CD4-positive, alpha-beta T cell treated with Interleukin-17A for 4 hours (primary cell): ENCODE measurements around the gene CHSY1.
A peak's percentile ranks its signal among the peaks of the same experiment; 100 is the strongest.
"Not testable (repeated sequence)": the region's sequence is repeated elsewhere in the genome, so short reads cannot be mapped to it uniquely, and the experiment has no call there.

ENCODE experiments used
- DNase-seq: peaks from one replicate; pipeline ENCODE4 v3.0.0-alpha.2; 2020; ENCODE audit warnings: mixed read lengths

Gene CHSY1

GRCh38 chr15:101133181-101133460 is 118.7 kb downstream of the CHSY1 start:
- no peak for DNase-seq

DNA sequence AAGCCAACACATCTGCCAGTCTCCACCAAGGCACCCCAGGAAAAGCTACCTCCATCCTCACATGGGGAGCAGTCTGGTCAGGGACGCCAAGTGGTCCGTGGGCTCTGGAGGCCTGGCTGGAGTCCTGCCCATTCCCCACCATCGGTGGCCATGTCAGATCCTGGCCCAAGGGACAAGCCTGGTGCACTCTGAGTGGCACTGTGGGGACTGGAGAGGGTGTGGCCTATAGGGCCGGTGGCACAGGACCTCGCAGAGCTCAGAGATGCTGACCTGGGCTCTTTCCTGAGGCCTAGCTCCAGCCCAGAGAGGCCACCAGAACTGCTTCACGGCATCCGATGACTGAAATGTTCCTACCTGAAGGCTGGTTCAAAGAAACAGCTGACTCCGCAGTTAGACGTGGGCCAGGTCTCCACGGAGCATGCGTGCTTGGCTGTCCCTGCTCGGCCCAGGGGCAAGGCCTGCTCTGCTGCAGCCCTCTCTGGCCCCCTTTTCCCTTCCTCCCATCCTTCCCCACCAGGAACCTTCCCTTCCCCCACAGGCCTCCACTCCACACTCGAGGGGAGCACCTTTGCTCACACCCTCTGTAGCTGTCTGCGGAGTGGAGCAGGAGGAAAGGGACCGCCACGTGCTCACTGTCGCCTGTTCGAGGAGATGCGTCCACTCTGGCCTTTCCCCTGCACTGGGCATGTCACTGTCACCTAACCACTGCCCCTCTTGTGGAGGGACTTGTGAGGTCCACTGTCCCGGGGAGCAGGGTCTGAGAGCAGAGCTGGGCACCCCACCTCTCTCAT is 119.3 kb downstream of the CHSY1 start:
- no peak for DNase-seq

DNA sequence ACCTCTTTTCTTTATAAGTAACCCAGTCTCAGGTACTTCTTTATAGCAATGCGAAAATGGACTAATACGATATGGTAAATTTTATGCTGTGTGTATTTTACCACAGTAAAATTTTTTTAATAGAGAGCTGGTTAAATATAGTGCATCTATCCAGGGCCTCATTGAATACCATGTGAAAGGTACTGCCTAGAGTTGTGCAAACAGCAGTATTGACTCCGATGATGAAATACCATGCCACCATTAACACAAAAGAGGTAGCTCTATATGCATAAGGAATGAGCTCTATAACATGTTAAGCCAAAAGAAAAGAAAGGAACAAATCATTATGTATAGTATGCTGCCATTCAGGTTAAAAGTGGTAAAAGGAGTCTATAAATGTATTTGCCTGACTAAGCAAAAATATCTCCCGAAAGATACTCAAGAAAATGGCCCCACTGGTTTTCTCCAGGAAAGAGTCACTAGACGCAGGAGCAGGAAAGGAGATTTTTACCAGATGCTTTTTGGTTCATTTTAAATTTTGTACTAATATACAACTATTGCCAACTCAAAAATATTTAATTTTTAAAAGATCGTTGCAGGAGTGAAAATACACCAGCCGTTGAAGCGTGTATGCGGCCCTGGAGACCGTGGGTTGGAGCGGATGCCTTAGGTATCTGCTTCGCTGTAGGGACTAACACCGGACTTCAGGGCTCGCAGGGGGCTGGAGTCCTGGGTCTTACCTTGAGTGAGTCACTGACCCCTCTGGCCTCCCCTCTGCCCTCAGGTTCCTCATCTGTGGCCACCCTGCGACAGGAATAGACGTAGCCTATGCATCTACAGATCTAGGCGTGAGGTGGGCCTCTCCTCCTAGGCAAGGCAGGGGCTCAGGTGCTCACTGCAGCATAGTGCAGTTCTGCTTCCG is 120.1 kb downstream of the CHSY1 start:
- no peak for DNase-seq

DNA sequence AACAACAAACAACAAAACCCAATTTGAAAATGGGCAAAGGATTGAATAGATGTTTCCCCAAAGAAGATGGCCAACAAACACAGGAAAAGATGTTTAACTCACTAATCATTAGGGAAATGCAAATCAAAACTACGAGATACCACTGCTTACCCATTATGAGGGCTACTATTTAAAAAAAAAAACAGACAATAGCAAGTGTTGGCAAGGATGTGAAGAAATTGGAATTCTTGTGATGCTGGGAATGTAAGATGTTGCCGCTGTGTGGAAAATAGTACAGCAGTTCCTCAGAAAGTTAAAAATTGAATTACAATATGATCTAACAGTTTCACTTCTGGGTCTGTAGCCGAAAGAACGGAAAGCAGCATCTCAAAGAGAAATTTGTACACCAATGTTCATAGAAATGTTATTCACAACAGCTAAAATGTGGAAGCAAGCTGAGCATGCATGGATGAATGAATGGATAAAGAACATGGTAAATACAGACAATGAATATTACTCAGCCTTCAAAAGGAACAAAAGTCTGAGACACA is 121.9 kb downstream of the CHSY1 start:
- no peak for DNase-seq

DNA sequence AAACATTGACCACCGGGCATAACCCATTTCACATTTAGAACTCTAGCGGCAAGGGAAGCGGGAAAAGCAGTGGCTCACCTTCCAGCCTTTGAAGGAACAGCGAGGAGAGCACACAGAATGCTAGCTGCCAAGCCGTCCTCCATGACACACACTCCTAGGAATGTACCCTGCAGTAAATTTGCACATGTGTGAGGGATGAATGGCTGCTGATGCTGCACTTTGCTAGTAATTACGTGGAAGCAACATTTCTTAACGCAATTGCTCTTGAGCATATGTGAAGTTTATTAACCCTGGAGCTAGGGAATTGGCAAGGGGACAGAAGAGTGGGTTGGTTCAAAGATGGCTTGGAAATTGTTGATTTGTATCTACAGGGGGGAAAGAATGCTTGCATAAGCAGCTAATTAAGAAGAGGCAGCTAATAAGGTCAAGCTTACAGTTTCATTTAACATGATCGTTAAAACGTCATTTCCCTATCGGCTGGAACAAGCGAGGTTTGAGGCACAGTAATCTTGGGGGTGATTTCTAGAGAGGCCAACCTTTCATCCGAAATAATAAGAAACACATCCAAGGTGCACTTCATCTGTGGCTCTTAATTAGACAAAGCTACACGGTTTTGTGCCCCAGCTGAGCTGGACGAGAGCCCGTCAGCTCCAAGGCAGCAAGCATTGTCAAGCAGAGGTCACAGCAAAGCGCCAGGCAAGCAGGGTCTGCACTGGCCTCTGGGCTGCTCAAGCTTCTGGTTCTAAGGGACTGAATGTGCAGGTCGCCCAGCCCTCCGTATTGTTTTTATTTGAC is 123.4 kb downstream of the CHSY1 start:
- no peak for DNase-seq

GRCh38 chr15:101127506-101128076 is 124.3 kb downstream of the CHSY1 start:
- peak; percentile 25 for DNase-seq

DNA sequence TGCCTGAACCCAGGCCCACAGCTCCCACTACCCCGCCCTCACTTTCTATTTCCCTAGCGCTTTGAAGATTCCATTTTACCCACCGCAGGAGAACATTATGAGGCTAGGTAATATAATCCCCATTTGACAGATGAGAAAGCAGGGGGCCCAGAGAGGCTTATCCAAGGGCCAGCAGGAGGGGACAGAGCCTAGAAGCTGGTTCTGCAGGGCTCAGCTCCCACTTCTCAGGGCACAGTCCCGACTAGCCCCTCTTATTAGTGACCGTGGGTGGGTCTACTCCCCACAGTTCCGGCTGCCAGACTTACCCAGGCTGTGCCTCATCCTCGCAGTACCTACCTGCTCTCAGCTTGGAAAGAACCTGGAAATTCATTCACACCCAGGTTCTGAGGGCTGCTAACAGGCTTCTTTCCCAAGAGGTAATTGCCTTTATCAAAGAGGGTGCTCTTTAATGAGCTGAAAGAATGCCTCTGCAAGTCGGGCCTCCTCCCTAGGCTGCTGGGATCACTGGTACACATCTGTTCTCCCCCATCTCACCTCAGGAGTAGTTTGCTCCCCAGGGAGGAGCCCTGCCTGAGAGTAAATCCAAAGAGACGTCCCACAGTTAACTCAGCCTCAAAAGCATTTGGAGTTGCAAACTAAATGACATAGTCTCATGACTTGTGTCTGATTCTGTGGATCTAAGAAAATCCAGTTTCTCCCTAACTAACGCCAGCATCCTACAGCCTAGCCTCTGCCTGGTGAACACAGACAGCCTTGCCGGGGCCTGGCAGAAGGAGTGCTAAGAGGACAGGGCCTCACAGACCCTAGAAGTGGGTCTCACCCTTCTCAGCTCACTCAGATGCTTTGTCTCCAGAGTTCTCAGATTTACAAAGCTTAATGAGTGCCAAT is 125.0 kb downstream of the CHSY1 start:
- DNase-seq: peak; percentile 6

DNA sequence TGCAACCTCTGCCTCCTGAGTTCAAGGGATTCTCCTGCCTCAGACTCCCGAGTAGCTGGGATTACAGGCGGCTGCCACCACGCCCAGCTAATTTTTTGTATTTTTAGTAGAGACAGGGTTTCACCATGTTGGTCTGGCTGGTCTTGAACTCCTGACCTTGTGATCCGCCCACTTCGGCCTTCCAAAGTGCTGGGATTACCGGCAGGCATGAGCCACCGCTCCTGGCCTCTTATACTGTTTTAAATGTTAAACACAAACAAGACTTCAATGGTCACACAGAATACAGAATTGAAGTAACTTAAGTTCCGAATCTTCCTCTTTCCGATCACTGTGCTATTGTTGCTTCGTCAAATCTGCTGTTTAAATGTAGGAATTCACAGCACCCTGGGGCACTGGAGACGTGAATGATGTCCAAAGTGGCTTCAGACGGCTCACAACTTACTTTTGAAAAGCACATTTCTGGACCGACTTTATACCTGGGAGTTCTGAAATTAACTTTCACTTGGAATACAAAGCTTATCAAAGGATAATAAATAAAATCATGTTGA is 125.9 kb downstream of the CHSY1 start:
- DNase-seq: not testable (repeated sequence)
